ENCODE measurements around the gene SEMA5B.

SEMA5B gene

GRCh38 chr3:122913539-122914100 lies 113.9 kb downstream of the SEMA5B start:
- Histone ChIP-seq H3K27ac (ENCODE audit: low read length) (no peak overlapping the region), H3K4me3 (ENCODE audit: low read length) (no peak overlapping the region), H3K9me3 (ENCODE audit: control insufficient read depth, low read depth, low read length) (no peaks in the 10 kb centered on the region), H3K27me3 (ENCODE audit: control insufficient read depth, insufficient read depth, low read length) (no peaks in the 10 kb centered on the region), H3K4me1 (ENCODE audit: control insufficient read depth, low read depth, low read length) (no peaks in the 10 kb centered on the region), H3K9ac (ENCODE audit: low read length) (no peak overlapping the region), H3K36me3 (ENCODE audit: control insufficient read depth, low read depth, low read length) (peaks cover 8% of the 10 kb centered on the region)

- no peak overlapping the region for H3K4me3 ChIP-seq (ENCODE audit: low read length)
- H3K27ac ChIP-seq (ENCODE audit: low read length): no peak overlapping the region
- peaks cover 8% of the 10 kb centered on the region for H3K36me3 ChIP-seq (ENCODE audit: control insufficient read depth, low read depth, low read length)
- H3K9ac ChIP-seq (ENCODE audit: low read length): no peak overlapping the region
- no peaks in the 10 kb centered on the region for H3K9me3 ChIP-seq (ENCODE audit: control insufficient read depth, low read depth, low read length)
- H3K4me1 ChIP-seq (ENCODE audit: control insufficient read depth, low read depth, low read length): no peaks in the 10 kb centered on the region
- H3K27me3 ChIP-seq (ENCODE audit: control insufficient read depth, insufficient read depth, low read length): no peaks in the 10 kb centered on the region
Observed at GRCh38 chr3:122912772-122913538, 114.6 kb downstream of the SEMA5B start.

- Histone ChIP-seq H3K36me3 (ENCODE audit: control insufficient read depth, low read depth, low read length) (peaks cover 8% of the 10 kb centered on the region), H3K4me1 (ENCODE audit: control insufficient read depth, low read depth, low read length) (no peaks in the 10 kb centered on the region), H3K9ac (ENCODE audit: low read length) (no peak overlapping the region), H3K9me3 (ENCODE audit: control insufficient read depth, low read depth, low read length) (no peaks in the 10 kb centered on the region), H3K27me3 (ENCODE audit: control insufficient read depth, insufficient read depth, low read length) (no peaks in the 10 kb centered on the region), H3K27ac (ENCODE audit: low read length) (no peak overlapping the region), H3K4me3 (ENCODE audit: low read length) (no peak overlapping the region)
Observed at GRCh38 chr3:122911901-122912300, 115.7 kb downstream of the SEMA5B start.

- no peaks in the 10 kb centered on the region for H3K27me3 ChIP-seq (ENCODE audit: control insufficient read depth, insufficient read depth, low read length)
- peaks cover 2% of the 10 kb centered on the region for H3K4me1 ChIP-seq (ENCODE audit: control insufficient read depth, low read depth, low read length)
- no peak overlapping the region for H3K27ac ChIP-seq (ENCODE audit: low read length)
- peaks cover 8% of the 10 kb centered on the region for H3K36me3 ChIP-seq (ENCODE audit: control insufficient read depth, low read depth, low read length)
- no peaks in the 10 kb centered on the region for H3K9me3 ChIP-seq (ENCODE audit: control insufficient read depth, low read depth, low read length)
- no peak overlapping the region for H3K9ac ChIP-seq (ENCODE audit: low read length)
- H3K4me3 ChIP-seq (ENCODE audit: low read length): no peak overlapping the region
Observed at GRCh38 chr3:122908251-122908650, 119.3 kb downstream of the SEMA5B start.

GRCh38 chr3:122907471-122907870 lies 120.1 kb downstream of the SEMA5B start:
- no peaks in the 10 kb centered on the region for H3K9me3 ChIP-seq (ENCODE audit: control insufficient read depth, low read depth, low read length)
- no peak overlapping the region for H3K9ac ChIP-seq (ENCODE audit: low read length)
- H3K4me1 ChIP-seq (ENCODE audit: control insufficient read depth, low read depth, low read length): peaks cover 2% of the 10 kb centered on the region
- no peaks in the 10 kb centered on the region for H3K27me3 ChIP-seq (ENCODE audit: control insufficient read depth, insufficient read depth, low read length)
- H3K27ac ChIP-seq (ENCODE audit: low read length): no peak overlapping the region
- no peak overlapping the region for H3K4me3 ChIP-seq (ENCODE audit: low read length)
- H3K36me3 ChIP-seq (ENCODE audit: control insufficient read depth, low read depth, low read length): peaks cover 8% of the 10 kb centered on the region

GRCh38 chr3:122903171-122903570 lies 124.4 kb downstream of the SEMA5B start:
- Histone ChIP-seq H3K4me1 (ENCODE audit: control insufficient read depth, low read depth, low read length) (peaks cover 2% of the 10 kb centered on the region), H3K36me3 (ENCODE audit: control insufficient read depth, low read depth, low read length) (no peaks in the 10 kb centered on the region), H3K9ac (ENCODE audit: low read length) (no peak overlapping the region), H3K27me3 (ENCODE audit: control insufficient read depth, insufficient read depth, low read length) (no peaks in the 10 kb centered on the region), H3K27ac (ENCODE audit: low read length) (no peak overlapping the region), H3K4me3 (ENCODE audit: low read length) (no peak overlapping the region), H3K9me3 (ENCODE audit: control insufficient read depth, low read depth, low read length) (no peaks in the 10 kb centered on the region)

GRCh38 chr3:122902326-122902725 lies 125.2 kb downstream of the SEMA5B start:
- H3K4me1 ChIP-seq (ENCODE audit: control insufficient read depth, low read depth, low read length): peaks cover 2% of the 10 kb centered on the region
- H3K36me3 ChIP-seq (ENCODE audit: control insufficient read depth, low read depth, low read length): no peaks in the 10 kb centered on the region
- no peak overlapping the region for H3K4me3 ChIP-seq (ENCODE audit: low read length)
- H3K9ac ChIP-seq (ENCODE audit: low read length): no peak overlapping the region
- no peak overlapping the region for H3K27ac ChIP-seq (ENCODE audit: low read length)
- H3K27me3 ChIP-seq (ENCODE audit: control insufficient read depth, insufficient read depth, low read length): no peaks in the 10 kb centered on the region
- no peaks in the 10 kb centered on the region for H3K9me3 ChIP-seq (ENCODE audit: control insufficient read depth, low read depth, low read length)

- Histone ChIP-seq H3K9ac (ENCODE audit: low read length) (no peak overlapping the region), H3K27me3 (ENCODE audit: control insufficient read depth, insufficient read depth, low read length) (no peaks in the 10 kb centered on the region), H3K4me3 (ENCODE audit: low read length) (no peak overlapping the region), H3K36me3 (ENCODE audit: control insufficient read depth, low read depth, low read length) (no peaks in the 10 kb centered on the region), H3K9me3 (ENCODE audit: control insufficient read depth, low read depth, low read length) (no peaks in the 10 kb centered on the region), H3K27ac (ENCODE audit: low read length) (no peak overlapping the region), H3K4me1 (ENCODE audit: control insufficient read depth, low read depth, low read length) (peaks cover 3% of the 10 kb centered on the region)
Observed at GRCh38 chr3:122898298-122898697, 129.3 kb downstream of the SEMA5B start.

GRCh38 chr3:122893754-122894668 lies 133.6 kb downstream of the SEMA5B start:
- Histone ChIP-seq H3K9ac (ENCODE audit: low read length) (no peak overlapping the region), H3K27ac (ENCODE audit: low read length) (no peak overlapping the region), H3K4me3 (ENCODE audit: low read length) (no peak overlapping the region), H3K36me3 (ENCODE audit: control insufficient read depth, low read depth, low read length) (no peaks in the 10 kb centered on the region), H3K9me3 (ENCODE audit: control insufficient read depth, low read depth, low read length) (no peaks in the 10 kb centered on the region), H3K4me1 (ENCODE audit: control insufficient read depth, low read depth, low read length) (peaks cover 20% of the 10 kb centered on the region), H3K27me3 (ENCODE audit: control insufficient read depth, insufficient read depth, low read length) (no peaks in the 10 kb centered on the region)

- H3K9ac ChIP-seq (ENCODE audit: low read length): no peak overlapping the region
- no peak overlapping the region for H3K4me3 ChIP-seq (ENCODE audit: low read length)
- no peaks in the 10 kb centered on the region for H3K27me3 ChIP-seq (ENCODE audit: control insufficient read depth, insufficient read depth, low read length)
- H3K4me1 ChIP-seq (ENCODE audit: control insufficient read depth, low read depth, low read length): peaks cover 20% of the 10 kb centered on the region
- no peaks in the 10 kb centered on the region for H3K9me3 ChIP-seq (ENCODE audit: control insufficient read depth, low read depth, low read length)
- no peak overlapping the region for H3K27ac ChIP-seq (ENCODE audit: low read length)
- H3K36me3 ChIP-seq (ENCODE audit: control insufficient read depth, low read depth, low read length): no peaks in the 10 kb centered on the region
Observed at GRCh38 chr3:122893282-122893681, 134.3 kb downstream of the SEMA5B start.

GRCh38 chr3:122892118-122892960 lies 135.2 kb downstream of the SEMA5B start:
- no peaks in the 10 kb centered on the region for H3K27me3 ChIP-seq (ENCODE audit: control insufficient read depth, insufficient read depth, low read length)
- no peak overlapping the region for H3K9ac ChIP-seq (ENCODE audit: low read length)
- H3K36me3 ChIP-seq (ENCODE audit: control insufficient read depth, low read depth, low read length): no peaks in the 10 kb centered on the region
- no peak overlapping the region for H3K4me3 ChIP-seq (ENCODE audit: low read length)
- peaks cover 20% of the 10 kb centered on the region for H3K4me1 ChIP-seq (ENCODE audit: control insufficient read depth, low read depth, low read length)
- no peak overlapping the region for H3K27ac ChIP-seq (ENCODE audit: low read length)
- no peaks in the 10 kb centered on the region for H3K9me3 ChIP-seq (ENCODE audit: control insufficient read depth, low read depth, low read length)
